ENCODE measurements around the gene AVPR2.

GRCh38 chrX:153926552-153926857, 22.0 kb downstream of the AVPR2 start:
- TF ChIP-seq POLR2A (IDR thresholded peaks at IDR 0.05) (no peak), CTCF (IDR thresholded peaks at IDR 0.05) (no peak)
